Lower leg skin (tissue), 4 donors: ENCODE data around the gene C12orf54. TPM values are rescaled to one million over a fixed set of nuclear protein-coding genes. Genes with fewer than 3 reads are reported as not detected.
"Not testable (repeated sequence)": the region's sequence is repeated elsewhere in the genome, so short reads cannot be mapped to it uniquely, and the experiment has no call there.

ENCODE experiments used
- DNase-seq, 2 donors: peaks; one replicate each; pipeline ENCODE4 v3.0.0-alpha.2; 2019; ENCODE audit warnings: low spot score in 2 of 2
- H3K4me3 ChIP-seq: fragments of 200-600 bp; sonication (generic); 2 replicates; pipeline ENCODE4 v1.5.1; 2017; ENCODE audit warnings: mild to moderate bottlenecking, low read depth; ENCODE audit not compliant: poor library complexity, severe bottlenecking
- POLR2A ChIP-seq, 2 donors: fragments of 450-650 bp; IDR thresholded peaks; one replicate each; pipeline ENCODE4 v1.6.1; 2016 to 2017; ENCODE audit warnings: antibody characterized with exemption in 2 of 2, mild to moderate bottlenecking in 1 of 2, moderate library complexity in 1 of 2
- WGBS, 2 donors: methylation state at CpG; one replicate each; pipeline ENCODE4 v1.1.5; 2018; 5-methylcytosine and 5-hydroxymethylcytosine counted together
- intact Hi-C: fragments of 100-400 bp; cut with DNase I; formaldehyde crosslinking; loops from one replicate; pipeline ENCODE4 v1.15.0; 2023; ENCODE audit warnings: low total_unique reads
- total RNA-seq, 4 donors: library from RNA; depleted of rRNA; stranded (reverse); fragments of >200 nt; gene quantifications; one replicate each; pipeline ENCODE4 v1.1.0, GENCODE V29; 2016
- TF ChIP-seq, protein P1 (sequence below), 3 donors: fragments of 450-650 bp; IDR thresholded peaks; one replicate each; pipeline ENCODE4 v1.5.1; 2016; ENCODE audit warnings: antibody characterized with exemption in 3 of 3, mild to moderate bottlenecking in 3 of 3, moderate library complexity in 2 of 3

C12orf54 gene
- total RNA-seq, result not detected

DNA sequence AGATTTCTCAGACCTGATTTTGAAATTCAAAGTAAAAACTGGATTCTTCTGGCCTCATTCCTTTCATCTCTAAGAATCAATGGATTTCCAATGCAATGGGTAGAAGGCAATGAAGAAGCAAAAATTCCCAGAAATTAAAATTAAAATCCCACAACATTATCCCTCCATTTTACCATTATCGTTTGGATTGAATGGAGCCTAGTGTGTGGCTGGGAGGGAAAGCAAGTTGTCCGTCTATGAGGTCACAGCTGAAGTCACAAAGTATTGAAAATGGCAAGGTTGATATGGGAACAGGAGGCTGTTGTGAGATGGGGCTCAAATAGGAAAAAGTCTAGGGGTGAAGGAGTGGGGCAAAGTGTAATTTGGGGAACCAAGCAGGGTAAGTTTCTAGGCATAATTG lies at the start of gene C12orf54:
C12orf54 (plus strand) TSS at position 301 of the 400 bp plus-strand sequence. CDS start 799 bp downstream, outside the sequence.
- WGBS, 2 donors, result 90 to 93% methylated on average over 2 of the region's 2 CpGs
- H3K4me3 ChIP-seq, result no peak within 1 kb of the TSS
- intact Hi-C loops, result no loop called here
- DNase-seq, result no peak
- TF ChIP-seq, protein P1, sequence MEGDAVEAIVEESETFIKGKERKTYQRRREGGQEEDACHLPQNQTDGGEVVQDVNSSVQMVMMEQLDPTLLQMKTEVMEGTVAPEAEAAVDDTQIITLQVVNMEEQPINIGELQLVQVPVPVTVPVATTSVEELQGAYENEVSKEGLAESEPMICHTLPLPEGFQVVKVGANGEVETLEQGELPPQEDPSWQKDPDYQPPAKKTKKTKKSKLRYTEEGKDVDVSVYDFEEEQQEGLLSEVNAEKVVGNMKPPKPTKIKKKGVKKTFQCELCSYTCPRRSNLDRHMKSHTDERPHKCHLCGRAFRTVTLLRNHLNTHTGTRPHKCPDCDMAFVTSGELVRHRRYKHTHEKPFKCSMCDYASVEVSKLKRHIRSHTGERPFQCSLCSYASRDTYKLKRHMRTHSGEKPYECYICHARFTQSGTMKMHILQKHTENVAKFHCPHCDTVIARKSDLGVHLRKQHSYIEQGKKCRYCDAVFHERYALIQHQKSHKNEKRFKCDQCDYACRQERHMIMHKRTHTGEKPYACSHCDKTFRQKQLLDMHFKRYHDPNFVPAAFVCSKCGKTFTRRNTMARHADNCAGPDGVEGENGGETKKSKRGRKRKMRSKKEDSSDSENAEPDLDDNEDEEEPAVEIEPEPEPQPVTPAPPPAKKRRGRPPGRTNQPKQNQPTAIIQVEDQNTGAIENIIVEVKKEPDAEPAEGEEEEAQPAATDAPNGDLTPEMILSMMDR (IDR thresholded peaks at IDR 0.05), result no peak
- no peak for TF ChIP-seq POLR2A (IDR thresholded peaks at IDR 0.05)

DNA sequence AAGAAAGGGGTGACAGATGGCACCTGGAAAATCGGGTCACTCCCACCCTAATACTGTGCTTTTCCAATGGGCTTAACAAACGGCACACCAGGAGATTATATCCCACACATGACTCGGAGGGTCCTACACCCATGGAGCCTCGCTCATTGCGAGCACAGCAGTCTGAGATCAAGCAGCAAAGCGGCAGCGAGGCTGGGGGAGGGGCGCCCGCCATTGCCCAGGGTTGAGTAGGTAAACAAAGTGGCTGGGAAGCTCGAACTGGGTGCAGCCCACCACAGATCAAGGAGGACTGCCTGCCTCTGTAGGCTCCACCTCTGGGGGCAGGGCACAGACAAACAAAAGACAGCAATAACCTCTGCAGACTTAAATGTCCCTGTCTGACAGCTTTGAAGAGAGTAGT lies 48.3 kb upstream of the C12orf54 start:
- DNase-seq, H3K4me3 ChIP-seq, intact Hi-C loops: not testable (repeated sequence)
- WGBS, 2 donors, result 87 to 95% methylated on average over 10 of the region's 10 CpGs

DNA sequence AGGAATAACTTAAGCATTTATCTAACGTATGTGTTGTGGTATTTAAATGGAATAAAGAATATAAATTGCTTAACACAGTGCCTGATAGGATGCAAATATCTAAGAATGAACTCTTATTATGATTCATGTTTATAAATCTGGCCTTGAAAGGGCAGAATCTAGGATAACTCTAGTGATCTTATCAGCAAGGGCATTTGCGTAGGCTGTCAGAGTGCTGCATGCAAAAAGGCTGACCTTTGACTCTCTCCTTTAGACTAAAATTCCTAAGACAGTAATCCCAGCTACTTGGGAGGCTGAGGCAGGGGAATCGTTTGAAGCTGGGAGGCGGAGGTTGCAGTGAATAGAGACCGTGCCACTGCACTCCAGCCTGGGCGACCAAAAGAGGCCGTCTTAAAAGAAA lies 41.2 kb upstream of the C12orf54 start:
- DNase-seq, result no peak
- TF ChIP-seq, protein P1 (IDR thresholded peaks at IDR 0.05), result no peak
- no peak for TF ChIP-seq POLR2A (IDR thresholded peaks at IDR 0.05)
- 69 to 74% methylated on average over 7 of the region's 7 CpGs for WGBS, 2 donors
- intact Hi-C loops, result no loop called here
- no peak overlapping the region for H3K4me3 ChIP-seq

DNA sequence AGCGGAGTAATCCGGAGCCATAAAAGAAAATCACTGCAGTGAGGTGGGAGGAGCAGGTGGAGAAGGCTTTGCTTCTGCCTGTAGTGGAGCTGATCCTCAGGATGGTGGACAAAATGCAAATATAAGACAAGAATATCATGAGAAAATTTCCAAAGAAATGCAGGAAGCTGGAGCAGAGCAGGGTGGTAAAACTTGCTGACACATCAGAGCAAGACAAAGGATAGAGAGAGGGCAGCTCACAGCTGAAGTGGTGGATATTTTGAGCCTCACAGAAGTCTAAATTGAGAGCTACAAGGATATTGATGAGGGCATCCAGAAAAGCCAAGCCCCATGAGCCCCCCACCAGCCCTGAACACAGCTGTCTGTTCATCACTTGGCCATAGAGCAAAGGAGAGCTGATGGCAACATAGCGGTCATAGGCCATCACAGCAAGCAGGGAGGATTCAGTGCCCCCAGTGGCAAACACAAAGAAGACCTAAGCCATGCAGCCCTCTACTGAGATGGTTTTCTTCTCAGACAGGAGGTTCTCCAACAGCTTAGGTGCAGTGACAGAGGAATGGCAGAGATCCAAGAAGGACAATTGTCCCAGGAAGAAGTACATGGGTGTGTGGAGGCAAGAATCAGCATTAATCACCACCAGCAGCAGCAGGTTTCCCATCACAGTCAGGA lies 40.0 kb upstream of the C12orf54 start:
- no peak for DNase-seq
- H3K4me3 ChIP-seq, result no peak overlapping the region
- intact Hi-C loops, result no loop called here
- WGBS, 2 donors, result 90 to 91% methylated on average over 3 of the region's 3 CpGs
- TF ChIP-seq, protein P1 (IDR thresholded peaks at IDR 0.05), result no peak
- TF ChIP-seq POLR2A (IDR thresholded peaks at IDR 0.05), result no peak

DNA sequence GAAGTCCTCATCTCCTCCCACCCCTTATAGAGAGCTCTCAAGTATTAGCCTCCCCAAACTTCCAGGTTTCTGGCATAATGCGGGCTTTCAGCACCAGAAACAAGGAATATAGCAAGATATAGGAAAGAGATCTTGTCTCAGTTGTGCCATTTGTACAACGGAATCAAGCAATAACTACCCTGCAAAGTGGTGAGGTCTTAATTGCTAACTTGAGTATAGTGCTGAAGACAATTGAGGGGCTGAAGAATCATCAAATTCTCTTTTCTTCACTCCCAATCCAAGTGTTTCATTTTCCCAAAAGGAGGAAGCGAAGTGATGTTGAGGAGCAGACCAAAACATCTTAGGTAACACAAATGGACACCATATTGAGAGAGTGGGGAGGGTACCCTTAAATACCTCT lies 36.8 kb upstream of the C12orf54 start:
- intact Hi-C loops, result no loop called here
- no peak overlapping the region for H3K4me3 ChIP-seq
- no peak for DNase-seq
- no peak for TF ChIP-seq POLR2A (IDR thresholded peaks at IDR 0.05)
- TF ChIP-seq, protein P1 (IDR thresholded peaks at IDR 0.05), result no peak
- 80 to 96% methylated on average over 3 of the region's 3 CpGs for WGBS, 2 donors

DNA sequence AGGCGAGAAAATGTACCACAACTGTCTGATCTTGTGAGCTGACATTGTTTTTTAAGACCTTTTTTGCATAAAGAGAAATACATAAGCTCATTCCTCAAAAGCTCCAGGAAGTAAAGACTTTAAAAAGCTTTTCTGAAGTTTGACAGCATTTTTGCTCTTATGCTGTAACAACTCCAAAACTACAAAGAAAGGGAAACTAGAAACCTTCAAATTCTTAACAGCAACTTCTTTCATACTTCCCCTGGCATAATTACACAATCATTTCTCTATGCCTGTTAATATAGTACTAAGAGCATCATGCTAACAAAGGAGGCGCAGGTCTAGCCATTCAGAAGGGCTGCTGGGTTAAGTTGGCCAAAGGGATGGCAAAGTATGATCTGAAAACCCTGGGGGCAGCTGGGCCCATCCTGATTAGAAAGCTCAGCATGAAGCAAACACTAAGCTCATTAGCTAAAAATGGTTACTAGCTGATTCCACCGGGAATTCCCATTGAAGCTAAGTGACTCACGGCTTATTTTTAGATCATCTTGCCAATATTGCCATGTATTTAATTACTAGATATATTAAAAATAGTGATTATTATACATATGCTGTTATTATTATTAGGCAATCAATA lies 36.0 kb upstream of the C12orf54 start:
- TF ChIP-seq POLR2A (IDR thresholded peaks at IDR 0.05), result no peak
- TF ChIP-seq, protein P1 (IDR thresholded peaks at IDR 0.05), result no peak
- H3K4me3 ChIP-seq, result no peak overlapping the region
- no peak for DNase-seq
- 30 to 35% methylated on average over 4 of the region's 4 CpGs for WGBS, 2 donors
- intact Hi-C loops, result no loop called here
